Measurements from ENCODE around the gene DNAJB8. TPM values are rescaled to one million over a fixed set of nuclear protein-coding genes. Genes with fewer than 3 reads are reported as not detected.

The DNAJB8 gene
- total RNA-seq, 4 donors from 2014 or later = not detected

GRCh38 chr3:128423525-128424147 is 43.1 kb downstream of the DNAJB8 start:
- intact Hi-C loops (cut with DNase I; ENCODE audit: low total_unique reads) = no loop called here
- no peak overlapping the region for H3K4me3 ChIP-seq (ENCODE audit: low read depth, poor library complexity, severe bottlenecking)
- 85 to 90% methylated on average over 7 of the region's 7 CpGs for WGBS, 2 donors

GRCh38 chr3:128422762-128423524 is 43.7 kb downstream of the DNAJB8 start:
- no peak for DNase-seq (ENCODE audit: low spot score in 2 of 2)
- WGBS, 2 donors = 87 to 90% methylated on average over 3 of the region's 3 CpGs
- H3K4me3 ChIP-seq (ENCODE audit: low read depth, poor library complexity, severe bottlenecking) = no peak overlapping the region
- intact Hi-C loops (cut with DNase I; ENCODE audit: low total_unique reads) = no loop called here
- TF ChIP-seq CTCF (IDR thresholded peaks at IDR 0.05) (no peak), POLR2A (IDR thresholded peaks at IDR 0.05) (no peak)

More at GRCh38 chr3:128423525-128424147, 43.1 kb downstream of the DNAJB8 start:
- TF ChIP-seq POLR2A (IDR thresholded peaks at IDR 0.05) (no peak), CTCF (IDR thresholded peaks at IDR 0.05) (no peak)
- DNase-seq (ENCODE audit: low spot score in 2 of 2) = no peak

- TF ChIP-seq CTCF (IDR thresholded peaks at IDR 0.05) = no peak
- no peak for TF ChIP-seq POLR2A (IDR thresholded peaks at IDR 0.05)
- intact Hi-C loops (cut with DNase I; ENCODE audit: low total_unique reads) = no loop called here
- DNase-seq (ENCODE audit: low spot score in 2 of 2) = no peak
- H3K4me3 ChIP-seq (ENCODE audit: low read depth, poor library complexity, severe bottlenecking) = no peak overlapping the region
- 87 to 88% methylated on average over 6 to 7 of the region's 7 CpGs for WGBS, 2 donors
Measured at GRCh38 chr3:128421966-128422365, 44.7 kb downstream of the DNAJB8 start.

GRCh38 chr3:128421439-128421836 is 45.3 kb downstream of the DNAJB8 start:
- TF ChIP-seq CTCF (IDR thresholded peaks at IDR 0.05) = no peak
- no peak for TF ChIP-seq POLR2A (IDR thresholded peaks at IDR 0.05)
- 68 to 84% methylated on average over 4 to 10 of the region's 11 CpGs for WGBS, 2 donors
- no peak for DNase-seq (ENCODE audit: low spot score in 2 of 2)
- H3K4me3 ChIP-seq (ENCODE audit: low read depth, poor library complexity, severe bottlenecking) = no peak overlapping the region
- intact Hi-C loops (cut with DNase I; ENCODE audit: low total_unique reads) = no loop called here

GRCh38 chr3:128420720-128421438 is 45.8 kb downstream of the DNAJB8 start:
- DNase-seq (ENCODE audit: low spot score in 2 of 2) = no peak
- no peak overlapping the region for H3K4me3 ChIP-seq (ENCODE audit: low read depth, poor library complexity, severe bottlenecking)
- no peak for TF ChIP-seq POLR2A (IDR thresholded peaks at IDR 0.05)
- TF ChIP-seq CTCF (IDR thresholded peaks at IDR 0.05) = no peak
- WGBS, 2 donors = 73 to 75% methylated on average over 7 of the region's 12 CpGs
- intact Hi-C loops (cut with DNase I; ENCODE audit: low total_unique reads) = no loop called here
